ENCODE results near the gene METTL5.
"Not testable (repeated sequence)": the region's sequence is repeated elsewhere in the genome, so short reads cannot be mapped to it uniquely, and the experiment has no call there.

Gene METTL5

DNA sequence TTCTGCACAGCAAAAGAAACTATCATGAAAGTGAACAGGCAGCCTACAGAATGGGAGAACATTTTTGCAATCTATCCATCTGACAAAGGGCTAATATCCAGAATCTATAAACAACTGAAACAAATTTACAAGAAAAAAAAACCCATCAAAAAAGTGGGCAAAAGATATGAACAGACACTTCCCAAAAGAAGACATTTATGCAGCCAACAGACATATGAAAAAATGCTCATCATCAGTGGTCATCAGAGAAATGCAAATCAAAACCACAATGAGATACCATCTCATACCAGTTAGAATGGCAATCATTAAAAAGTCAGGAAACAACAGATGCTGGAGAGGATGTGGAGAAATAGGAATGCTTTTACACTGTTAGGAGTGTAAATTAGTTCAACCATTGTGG is 7.7 kb downstream of the METTL5 start:
- not testable (repeated sequence) for H2AFZ ChIP-seq (ENCODE audit: low read length, unreplicated experiment); H3K27ac ChIP-seq (ENCODE audit: low read depth, low read length); H3K27me3 ChIP-seq (ENCODE audit: insufficient read depth, low read length); H3K4me3 ChIP-seq (ENCODE audit: low read depth, low read length)
- H3K4me1 ChIP-seq (ENCODE audit: control insufficient read depth, insufficient read depth, low read length, unreplicated experiment) = peaks cover 47% of the 10 kb centered on the region
- peaks cover 24% of the 10 kb centered on the region for H3K79me2 ChIP-seq (ENCODE audit: control insufficient read depth, insufficient read depth, low read length, unreplicated experiment)
- H3K36me3 ChIP-seq (ENCODE audit: insufficient read depth, low read length) = peaks cover 35% of the 10 kb centered on the region

DNA sequence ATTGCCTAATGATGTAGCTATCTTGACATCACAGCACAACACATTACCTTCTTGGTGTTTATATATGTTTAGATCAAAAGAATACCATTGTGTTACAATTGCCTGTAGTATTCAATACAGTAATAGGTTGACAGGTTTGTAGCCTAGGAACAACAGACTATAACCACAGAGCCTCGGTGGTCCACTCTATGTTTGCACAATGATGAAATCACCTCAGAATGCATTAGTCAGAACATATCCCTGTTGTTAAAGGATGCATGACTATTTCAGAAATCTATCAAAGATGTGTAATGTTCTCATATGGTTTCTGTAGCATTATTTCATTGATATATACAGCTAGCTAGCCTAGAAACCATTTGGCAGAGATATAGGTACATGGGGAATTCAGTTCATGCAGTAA is 8.9 kb downstream of the METTL5 start:
- peak overlapping the region; percentile 79 for H3K27ac ChIP-seq (ENCODE audit: low read depth, low read length)
- peaks cover 12% of the 10 kb centered on the region for H3K79me2 ChIP-seq (ENCODE audit: control insufficient read depth, insufficient read depth, low read length, unreplicated experiment)
- peaks cover 44% of the 10 kb centered on the region for H3K36me3 ChIP-seq (ENCODE audit: insufficient read depth, low read length)
- no peaks in the 10 kb centered on the region for H3K27me3 ChIP-seq (ENCODE audit: insufficient read depth, low read length)
- no peak overlapping the region for H2AFZ ChIP-seq (ENCODE audit: low read length, unreplicated experiment)
- no peak overlapping the region for H3K4me3 ChIP-seq (ENCODE audit: low read depth, low read length)
- peaks cover 46% of the 10 kb centered on the region for H3K4me1 ChIP-seq (ENCODE audit: control insufficient read depth, insufficient read depth, low read length, unreplicated experiment)

DNA sequence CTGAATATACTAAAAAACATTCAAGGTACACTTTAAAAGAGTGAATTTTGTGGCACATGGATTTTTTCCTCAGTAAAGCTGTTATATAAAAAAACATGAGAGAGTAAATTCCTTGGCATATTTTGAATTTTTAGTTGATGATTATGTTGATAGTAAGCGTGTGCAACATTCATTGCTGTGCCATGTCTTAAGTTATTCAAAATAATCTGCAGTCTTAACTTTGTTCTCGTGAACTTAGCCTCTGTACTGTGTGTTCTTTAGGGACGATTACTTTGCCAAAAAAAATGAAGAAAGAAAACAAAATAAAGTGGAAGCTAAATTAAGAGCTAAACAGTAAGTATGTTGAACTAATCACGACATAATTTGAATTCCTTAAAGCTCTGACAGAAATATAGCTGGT is 16.5 kb downstream of the METTL5 start:
- Histone ChIP-seq H3K36me3 (ENCODE audit: insufficient read depth, low read length) (peaks cover 51% of the 10 kb centered on the region), H3K27me3 (ENCODE audit: insufficient read depth, low read length) (no peaks in the 10 kb centered on the region), H3K4me3 (ENCODE audit: low read depth, low read length) (peak overlapping the region; percentile 18; the same call in 1 of the 2 replicates), H3K27ac (ENCODE audit: low read depth, low read length) (peak overlapping the region; percentile 88), H3K79me2 (ENCODE audit: control insufficient read depth, insufficient read depth, low read length, unreplicated experiment) (peaks cover 14% of the 10 kb centered on the region), H2AFZ (ENCODE audit: low read length, unreplicated experiment) (no peak overlapping the region), H3K4me1 (ENCODE audit: control insufficient read depth, insufficient read depth, low read length, unreplicated experiment) (peaks cover 39% of the 10 kb centered on the region)

DNA sequence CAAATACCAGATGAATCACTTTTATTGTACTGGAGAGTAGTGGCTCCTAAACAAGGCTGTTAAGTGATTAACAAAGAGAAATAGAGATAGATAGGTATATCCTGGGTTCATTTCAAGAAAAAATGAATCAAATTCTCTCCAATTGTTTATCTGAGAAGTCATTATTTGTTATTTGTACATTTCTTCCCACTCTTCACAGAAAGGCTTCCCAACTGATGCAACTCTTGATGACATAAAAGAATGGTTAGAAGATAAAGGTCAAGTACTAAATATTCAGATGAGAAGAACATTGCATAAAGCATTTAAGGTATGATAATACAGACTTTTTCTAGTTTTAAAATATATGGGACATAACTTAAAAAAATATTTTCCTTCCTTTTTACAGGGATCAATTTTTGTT is 18.1 kb downstream of the METTL5 start:
- Histone ChIP-seq H3K4me3 (ENCODE audit: low read depth, low read length) (no peak overlapping the region), H3K27me3 (ENCODE audit: insufficient read depth, low read length) (no peaks in the 10 kb centered on the region), H3K4me1 (ENCODE audit: control insufficient read depth, insufficient read depth, low read length, unreplicated experiment) (peaks cover 44% of the 10 kb centered on the region), H3K36me3 (ENCODE audit: insufficient read depth, low read length) (peaks cover 40% of the 10 kb centered on the region), H2AFZ (ENCODE audit: low read length, unreplicated experiment) (no peak overlapping the region), H3K79me2 (ENCODE audit: control insufficient read depth, insufficient read depth, low read length, unreplicated experiment) (peaks cover 29% of the 10 kb centered on the region), H3K27ac (ENCODE audit: low read depth, low read length) (peak overlapping the region; percentile 88)

DNA sequence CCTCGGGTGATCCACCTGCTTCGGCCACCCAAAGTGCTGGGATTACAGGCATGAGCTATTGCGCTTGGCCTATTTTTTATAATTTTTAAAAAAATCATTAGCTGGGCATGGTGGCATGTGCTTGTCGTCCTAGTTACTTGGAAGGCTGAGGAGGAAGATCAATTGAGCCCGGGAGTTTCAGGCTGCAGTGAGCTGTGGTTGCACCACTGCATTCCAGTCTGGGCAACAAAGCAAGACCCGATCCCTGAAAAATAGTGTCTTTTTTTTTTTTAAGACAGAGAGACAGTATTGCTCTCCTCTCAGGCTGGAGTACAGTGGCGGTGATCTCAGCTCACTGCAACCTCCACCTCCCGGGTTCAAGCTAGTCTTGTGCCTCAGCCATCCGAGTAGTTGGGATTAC is 21.2 kb downstream of the METTL5 start:
- Histone ChIP-seq H3K27me3 (ENCODE audit: insufficient read depth, low read length) (no peaks in the 10 kb centered on the region), H2AFZ (ENCODE audit: low read length, unreplicated experiment) (no peak overlapping the region), H3K36me3 (ENCODE audit: insufficient read depth, low read length) (peaks cover 25% of the 10 kb centered on the region), H3K27ac (ENCODE audit: low read depth, low read length) (no peak overlapping the region), H3K4me3 (ENCODE audit: low read depth, low read length) (no peak overlapping the region), H3K79me2 (ENCODE audit: control insufficient read depth, insufficient read depth, low read length, unreplicated experiment) (peaks cover 56% of the 10 kb centered on the region), H3K4me1 (ENCODE audit: control insufficient read depth, insufficient read depth, low read length, unreplicated experiment) (peaks cover 39% of the 10 kb centered on the region)

DNA sequence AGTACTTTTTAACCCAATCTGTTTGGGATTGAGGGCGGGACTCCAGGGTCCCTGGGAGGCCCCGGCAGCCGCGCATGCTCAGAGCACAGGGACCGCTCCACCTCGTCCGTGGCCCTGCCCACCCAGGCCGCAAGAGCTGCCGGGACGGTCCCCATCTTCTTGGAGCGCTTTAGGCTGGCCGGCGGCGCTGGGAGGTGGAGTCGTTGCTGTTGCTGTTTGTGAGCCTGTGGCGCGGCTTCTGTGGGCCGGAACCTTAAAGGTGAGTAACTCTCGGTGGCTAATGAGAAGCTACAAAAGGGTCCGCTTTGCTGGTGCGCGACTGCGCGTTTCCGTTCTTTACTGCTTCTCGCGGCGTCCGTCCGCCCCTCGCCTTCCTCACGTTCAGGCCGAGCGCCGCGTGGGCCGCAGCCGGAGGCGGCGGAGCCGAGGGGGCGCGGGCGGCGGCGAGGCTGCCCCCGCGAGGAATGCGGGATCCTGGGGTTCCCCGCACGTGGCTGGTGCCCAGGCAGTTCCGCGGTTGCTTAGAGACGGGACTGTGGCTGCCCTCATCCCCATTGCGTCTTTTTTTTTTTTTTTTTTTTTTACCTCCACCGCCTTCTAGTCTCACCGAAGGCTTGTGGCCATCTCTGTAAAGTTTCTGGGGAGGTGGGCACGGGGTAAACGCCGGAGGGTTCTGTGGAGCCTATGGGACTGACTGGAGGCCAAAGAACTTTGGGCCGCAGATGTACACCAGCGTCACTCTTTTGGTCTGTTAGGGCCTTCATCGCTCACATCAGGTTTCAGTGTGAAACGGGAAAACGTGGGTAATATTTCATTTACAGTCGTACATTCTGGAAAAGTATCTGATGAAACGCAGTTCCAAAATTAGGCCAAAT is 25.8 kb downstream of the METTL5 start, which contains the start of gene SSB:
Gene SSB (plus strand): TSS at position 154 of the 875 bp plus-strand sequence. CDS start 2,090 bp downstream, outside the sequence.
- no peaks in the 10 kb centered on the region for H3K27me3 ChIP-seq (ENCODE audit: insufficient read depth, low read length)
- peaks cover 4% of the 10 kb centered on the region for H3K36me3 ChIP-seq (ENCODE audit: insufficient read depth, low read length)
- H3K27ac ChIP-seq (ENCODE audit: low read depth, low read length) = peak within 1 kb of the TSS; percentile 78
- peaks cover 50% of the 10 kb centered on the region for H3K79me2 ChIP-seq (ENCODE audit: control insufficient read depth, insufficient read depth, low read length, unreplicated experiment)
- peak within 1 kb of the TSS; percentile 94 for H3K4me3 ChIP-seq (ENCODE audit: low read depth, low read length)
- H3K4me1 ChIP-seq (ENCODE audit: control insufficient read depth, insufficient read depth, low read length, unreplicated experiment) = peaks cover 11% of the 10 kb centered on the region
- H2AFZ ChIP-seq (ENCODE audit: low read length, unreplicated experiment) = peak within 1 kb of the TSS; percentile 88

DNA sequence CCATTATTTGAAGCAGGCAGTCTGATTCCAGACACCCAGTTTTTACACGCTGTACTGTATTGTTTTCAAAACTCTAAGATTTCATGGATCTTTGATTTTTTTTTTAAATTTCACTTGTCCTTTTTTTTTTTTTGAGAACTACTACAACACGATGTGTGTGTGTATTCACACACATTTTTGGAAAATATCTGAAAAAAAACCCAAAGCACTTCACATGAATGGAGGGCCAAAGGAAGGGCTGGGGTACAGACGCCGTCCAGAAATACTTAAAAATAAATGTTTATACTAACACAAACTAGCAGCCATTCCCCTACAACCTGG is 26.3 kb downstream of the METTL5 start:
- Histone ChIP-seq H3K4me1 (ENCODE audit: control insufficient read depth, insufficient read depth, low read length, unreplicated experiment) (peaks cover 8% of the 10 kb centered on the region), H3K4me3 (ENCODE audit: low read depth, low read length) (peak overlapping the region; percentile 94), H3K79me2 (ENCODE audit: control insufficient read depth, insufficient read depth, low read length, unreplicated experiment) (peaks cover 44% of the 10 kb centered on the region), H3K27me3 (ENCODE audit: insufficient read depth, low read length) (no peaks in the 10 kb centered on the region), H2AFZ (ENCODE audit: low read length, unreplicated experiment) (peak overlapping the region; percentile 56), H3K36me3 (ENCODE audit: insufficient read depth, low read length) (peaks cover 4% of the 10 kb centered on the region), H3K27ac (ENCODE audit: low read depth, low read length) (0 out of 2 replicates have a peak overlapping the region, but pooled peaks have one; percentile 78)

DNA sequence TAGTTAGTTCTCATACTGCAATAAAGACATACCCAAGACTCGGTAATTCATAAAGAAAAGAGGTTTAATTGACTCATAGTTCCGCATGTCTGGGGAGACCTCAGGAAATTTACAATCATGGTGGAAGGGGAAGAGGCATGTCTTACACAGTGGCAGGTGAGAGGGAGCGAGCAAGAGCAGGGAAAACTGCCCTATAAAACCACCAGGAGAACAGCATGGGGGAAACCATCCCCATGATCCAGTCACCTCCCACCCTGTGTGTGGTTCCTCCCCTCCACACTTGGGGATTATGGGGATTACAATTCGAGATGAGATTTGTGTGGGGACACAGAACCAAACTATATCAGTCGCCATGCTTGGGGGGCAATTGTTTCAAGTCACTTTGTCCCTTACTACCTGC is 27.1 kb downstream of the METTL5 start:
- H3K36me3 ChIP-seq (ENCODE audit: insufficient read depth, low read length) = peaks cover 4% of the 10 kb centered on the region
- H2AFZ ChIP-seq (ENCODE audit: low read length, unreplicated experiment) = peak overlapping the region; percentile 56
- H3K4me3 ChIP-seq (ENCODE audit: low read depth, low read length) = no peak overlapping the region
- no peaks in the 10 kb centered on the region for H3K27me3 ChIP-seq (ENCODE audit: insufficient read depth, low read length)
- H3K4me1 ChIP-seq (ENCODE audit: control insufficient read depth, insufficient read depth, low read length, unreplicated experiment) = peaks cover 8% of the 10 kb centered on the region
- peaks cover 37% of the 10 kb centered on the region for H3K79me2 ChIP-seq (ENCODE audit: control insufficient read depth, insufficient read depth, low read length, unreplicated experiment)
- H3K27ac ChIP-seq (ENCODE audit: low read depth, low read length) = no peak overlapping the region

DNA sequence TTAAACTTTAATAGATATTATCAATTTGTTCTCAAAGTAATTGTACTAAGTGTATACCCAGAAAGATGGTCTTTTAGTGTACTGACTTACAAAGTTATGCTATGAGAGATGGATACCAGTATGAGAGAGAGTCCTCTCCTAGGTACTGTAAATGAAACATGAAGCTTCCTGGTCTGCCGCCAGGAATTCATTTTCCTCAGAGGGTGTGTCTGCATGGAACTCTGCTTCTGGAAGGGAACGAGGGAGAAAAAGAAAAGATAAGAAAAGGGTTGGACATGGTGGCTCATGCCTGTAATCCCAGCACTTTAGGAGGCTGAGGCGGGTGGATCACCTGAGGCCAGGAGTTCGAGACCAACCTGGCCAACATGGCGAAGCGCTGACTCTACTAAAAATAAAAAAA is 28.3 kb downstream of the METTL5 start:
- no peak overlapping the region for H3K27ac ChIP-seq (ENCODE audit: low read depth, low read length)
- H3K36me3 ChIP-seq (ENCODE audit: insufficient read depth, low read length) = peaks cover 4% of the 10 kb centered on the region
- H3K4me3 ChIP-seq (ENCODE audit: low read depth, low read length) = no peak overlapping the region
- H3K4me1 ChIP-seq (ENCODE audit: control insufficient read depth, insufficient read depth, low read length, unreplicated experiment) = peaks cover 3% of the 10 kb centered on the region
- H3K27me3 ChIP-seq (ENCODE audit: insufficient read depth, low read length) = no peaks in the 10 kb centered on the region
- H3K79me2 ChIP-seq (ENCODE audit: control insufficient read depth, insufficient read depth, low read length, unreplicated experiment) = peaks cover 26% of the 10 kb centered on the region
- H2AFZ ChIP-seq (ENCODE audit: low read length, unreplicated experiment) = no peak overlapping the region

DNA sequence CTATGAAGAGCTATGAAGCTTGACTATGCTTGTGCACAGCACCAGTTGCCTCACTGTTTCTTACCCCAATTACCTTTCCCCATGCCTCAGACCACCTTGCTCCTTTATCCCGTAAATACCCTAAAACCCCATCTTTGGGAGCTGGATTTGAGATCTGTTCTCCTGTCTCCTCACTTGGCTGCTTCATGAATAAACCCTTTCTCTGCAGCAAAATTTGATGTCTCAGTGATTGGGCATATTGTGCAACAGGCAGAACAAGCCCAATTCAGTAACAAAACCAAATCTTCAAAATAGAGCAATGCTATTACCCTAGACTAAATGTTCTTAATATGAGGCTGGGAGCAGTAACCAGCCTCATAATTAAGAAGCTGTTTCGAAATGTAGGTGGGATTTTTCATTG is 29.5 kb downstream of the METTL5 start:
- Histone ChIP-seq H3K27me3 (ENCODE audit: insufficient read depth, low read length) (no peaks in the 10 kb centered on the region), H3K4me1 (ENCODE audit: control insufficient read depth, insufficient read depth, low read length, unreplicated experiment) (peaks cover 3% of the 10 kb centered on the region), H2AFZ (ENCODE audit: low read length, unreplicated experiment) (no peak overlapping the region), H3K4me3 (ENCODE audit: low read depth, low read length) (no peak overlapping the region), H3K79me2 (ENCODE audit: control insufficient read depth, insufficient read depth, low read length, unreplicated experiment) (peaks cover 15% of the 10 kb centered on the region), H3K27ac (ENCODE audit: low read depth, low read length) (no peak overlapping the region), H3K36me3 (ENCODE audit: insufficient read depth, low read length) (no peaks in the 10 kb centered on the region)

DNA sequence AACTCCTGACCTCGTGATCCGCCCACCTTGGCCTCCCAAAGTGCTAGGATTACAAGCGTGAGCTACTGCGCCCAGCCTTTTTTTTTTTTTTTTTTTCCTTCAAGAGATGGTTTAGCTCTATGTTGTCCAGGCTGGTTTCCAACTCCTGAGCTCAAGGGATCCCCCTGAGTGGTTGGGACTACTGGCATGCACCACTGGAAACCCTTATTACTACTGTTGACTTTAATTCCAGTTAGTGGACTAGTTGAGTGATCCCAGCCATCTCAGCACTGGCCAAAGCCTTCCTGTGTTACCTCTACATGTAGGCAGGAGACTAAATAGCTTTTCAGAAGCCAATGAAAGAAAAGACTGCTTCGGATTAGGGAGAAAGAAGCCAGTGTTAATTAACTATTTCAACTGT is 34.1 kb downstream of the METTL5 start:
- no peak overlapping the region for H3K27ac ChIP-seq (ENCODE audit: low read depth, low read length)
- no peak overlapping the region for H2AFZ ChIP-seq (ENCODE audit: low read length, unreplicated experiment)
- H3K4me3 ChIP-seq (ENCODE audit: low read depth, low read length) = no peak overlapping the region

More for the DNA sequence above, 34.1 kb downstream of the METTL5 start:
- peaks cover 4% of the 10 kb centered on the region for H3K4me1 ChIP-seq (ENCODE audit: control insufficient read depth, insufficient read depth, low read length, unreplicated experiment)
- no peaks in the 10 kb centered on the region for H3K36me3 ChIP-seq (ENCODE audit: insufficient read depth, low read length)
- H3K27me3 ChIP-seq (ENCODE audit: insufficient read depth, low read length) = no peaks in the 10 kb centered on the region
- H3K79me2 ChIP-seq (ENCODE audit: control insufficient read depth, insufficient read depth, low read length, unreplicated experiment) = no peaks in the 10 kb centered on the region

All from ACC112 (cell line).